ENCODE measurements around the gene PRND.

DNA sequence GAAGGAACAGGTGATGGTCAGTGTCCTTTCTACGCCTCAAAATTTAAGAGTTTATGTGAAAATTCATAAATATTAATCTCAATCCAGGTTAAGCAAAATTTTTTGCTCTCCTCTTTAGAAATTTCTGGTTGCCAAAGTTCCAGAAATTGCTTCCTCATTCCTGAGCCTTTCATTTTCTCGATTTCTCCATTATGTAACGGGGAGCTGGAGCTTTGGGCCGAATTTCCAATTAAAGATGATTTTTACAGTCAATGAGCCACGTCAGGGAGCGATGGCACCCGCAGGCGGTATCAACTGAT lies 35.8 kb upstream of the PRND start:
- TF ChIP-seq, protein P1, sequence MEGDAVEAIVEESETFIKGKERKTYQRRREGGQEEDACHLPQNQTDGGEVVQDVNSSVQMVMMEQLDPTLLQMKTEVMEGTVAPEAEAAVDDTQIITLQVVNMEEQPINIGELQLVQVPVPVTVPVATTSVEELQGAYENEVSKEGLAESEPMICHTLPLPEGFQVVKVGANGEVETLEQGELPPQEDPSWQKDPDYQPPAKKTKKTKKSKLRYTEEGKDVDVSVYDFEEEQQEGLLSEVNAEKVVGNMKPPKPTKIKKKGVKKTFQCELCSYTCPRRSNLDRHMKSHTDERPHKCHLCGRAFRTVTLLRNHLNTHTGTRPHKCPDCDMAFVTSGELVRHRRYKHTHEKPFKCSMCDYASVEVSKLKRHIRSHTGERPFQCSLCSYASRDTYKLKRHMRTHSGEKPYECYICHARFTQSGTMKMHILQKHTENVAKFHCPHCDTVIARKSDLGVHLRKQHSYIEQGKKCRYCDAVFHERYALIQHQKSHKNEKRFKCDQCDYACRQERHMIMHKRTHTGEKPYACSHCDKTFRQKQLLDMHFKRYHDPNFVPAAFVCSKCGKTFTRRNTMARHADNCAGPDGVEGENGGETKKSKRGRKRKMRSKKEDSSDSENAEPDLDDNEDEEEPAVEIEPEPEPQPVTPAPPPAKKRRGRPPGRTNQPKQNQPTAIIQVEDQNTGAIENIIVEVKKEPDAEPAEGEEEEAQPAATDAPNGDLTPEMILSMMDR (IDR thresholded peaks at IDR 0.05): no peak
- no peak for TF ChIP-seq POLR2A (IDR thresholded peaks at IDR 0.05)
